Measurements from ENCODE around the gene FNDC3B. TPM values are rescaled to one million over a fixed set of nuclear protein-coding genes. Genes with fewer than 3 reads are reported as not detected.

Gene FNDC3B
- total and polyA plus RNA-seq, 7 donors = 16.2 to 93.9 (median 50.3) TPM

GRCh38 chr3:172182797-172183196 lies 143.4 kb downstream of the FNDC3B start:
- DNase-seq = no peak
- no peaks in the 10 kb centered on the region for H3K36me3 ChIP-seq
- 7 to 52% methylated on average over 2 of the region's 2 CpGs for WGBS, 2 donors
- H3K9me3 ChIP-seq = no peaks in the 10 kb centered on the region
- H3K27ac ChIP-seq = no peak overlapping the region
- no peak overlapping the region for H3K4me3 ChIP-seq
- TF ChIP-seq CTCF (IDR thresholded peaks at IDR 0.05) = no peak
- TF ChIP-seq EP300 (IDR thresholded peaks at IDR 0.05) = no peak
- TF ChIP-seq POLR2AphosphoS5 (IDR thresholded peaks at IDR 0.05) = no peak
- no peak for TF ChIP-seq POLR2A (IDR thresholded peaks at IDR 0.05)
- intact Hi-C loops (cut with DNase I) = no loop called here
- H3K4me1 ChIP-seq = peaks cover 0 to 38% (median 14%) of the 10 kb centered on the region in 4 donors
- no peaks in the 10 kb centered on the region for H3K27me3 ChIP-seq

- H3K4me1 ChIP-seq = peaks cover 0 to 38% (median 14%) of the 10 kb centered on the region in 4 donors
Measured at GRCh38 chr3:172184106-172184822, 144.9 kb downstream of the FNDC3B start.

GRCh38 chr3:172185907-172186306 lies 146.5 kb downstream of the FNDC3B start:
- WGBS, 2 donors = 69 to 78% methylated on average over 2 of the region's 2 CpGs
- DNase-seq = no peak
- no peaks in the 10 kb centered on the region for H3K27me3 ChIP-seq
- H3K4me1 ChIP-seq = peaks cover 0 to 41% (median 9%) of the 10 kb centered on the region in 4 donors
- H3K27ac ChIP-seq = no peak overlapping the region
- no peaks in the 10 kb centered on the region for H3K9me3 ChIP-seq
- TF ChIP-seq POLR2AphosphoS5 (IDR thresholded peaks at IDR 0.05) (no peak), EP300 (IDR thresholded peaks at IDR 0.05) (no peak), POLR2A (IDR thresholded peaks at IDR 0.05) (no peak), CTCF (IDR thresholded peaks at IDR 0.05) (no peak)
- H3K36me3 ChIP-seq = no peaks in the 10 kb centered on the region
- H3K4me3 ChIP-seq = no peak overlapping the region
- intact Hi-C loops (cut with DNase I) = no loop called here

More at GRCh38 chr3:172184106-172184822, 144.9 kb downstream of the FNDC3B start:
- Histone ChIP-seq H3K9me3 (no peaks in the 10 kb centered on the region), H3K27ac (no peak overlapping the region), H3K27me3 (no peaks in the 10 kb centered on the region), H3K36me3 (no peaks in the 10 kb centered on the region), H3K4me3 (no peak overlapping the region)
- intact Hi-C loops (cut with DNase I) = no loop called here
- TF ChIP-seq POLR2A (IDR thresholded peaks at IDR 0.05) = no peak
- no peak for TF ChIP-seq CTCF (IDR thresholded peaks at IDR 0.05)
- no peak for TF ChIP-seq EP300 (IDR thresholded peaks at IDR 0.05)
- TF ChIP-seq POLR2AphosphoS5 (IDR thresholded peaks at IDR 0.05) = no peak
- WGBS, 2 donors = 95 to 97% methylated on average over 3 of the region's 3 CpGs
- no peak for DNase-seq

- H3K4me1 ChIP-seq = peaks cover 0 to 38% (median 8%) of the 10 kb centered on the region in 4 donors
- no peak overlapping the region for H3K4me3 ChIP-seq
- H3K27ac ChIP-seq = no peak overlapping the region
- 93 to 98% methylated on average over 4 of the region's 4 CpGs for WGBS, 2 donors
- no peaks in the 10 kb centered on the region for H3K27me3 ChIP-seq
- TF ChIP-seq POLR2AphosphoS5 (IDR thresholded peaks at IDR 0.05) (no peak), EP300 (IDR thresholded peaks at IDR 0.05) (no peak), POLR2A (IDR thresholded peaks at IDR 0.05) (no peak), CTCF (IDR thresholded peaks at IDR 0.05) (no peak)
- intact Hi-C loops (cut with DNase I) = no loop called here
- no peaks in the 10 kb centered on the region for H3K9me3 ChIP-seq
- no peak for DNase-seq
- no peaks in the 10 kb centered on the region for H3K36me3 ChIP-seq
Measured at GRCh38 chr3:172186607-172187006, 147.2 kb downstream of the FNDC3B start.
